NCI-H1436 treated with DMSO at 0.1 percent for 48 hours (cell line): ENCODE measurements around the gene USP36.

Experiments used
- DNase-seq: peaks from one replicate; lab custom pipeline; 2025; lab: John Stamatoyannopoulos, UW

The USP36 gene

DNA sequence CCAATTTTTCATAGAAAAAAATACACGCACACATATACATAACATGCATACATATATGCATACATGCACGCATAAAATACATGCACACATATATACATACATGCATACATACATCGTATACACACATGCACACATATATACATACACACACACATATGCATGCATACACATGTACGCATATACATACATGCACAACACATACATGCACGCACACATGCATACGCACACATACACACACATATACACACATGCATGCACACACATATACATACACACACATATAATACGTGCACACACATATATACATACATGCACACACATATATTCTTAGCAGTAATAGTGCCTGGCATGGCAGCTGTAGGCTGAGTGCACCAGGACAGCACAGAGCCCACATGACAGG is 24.9 kb downstream of the USP36 start:
- DNase-seq = no peak

DNA sequence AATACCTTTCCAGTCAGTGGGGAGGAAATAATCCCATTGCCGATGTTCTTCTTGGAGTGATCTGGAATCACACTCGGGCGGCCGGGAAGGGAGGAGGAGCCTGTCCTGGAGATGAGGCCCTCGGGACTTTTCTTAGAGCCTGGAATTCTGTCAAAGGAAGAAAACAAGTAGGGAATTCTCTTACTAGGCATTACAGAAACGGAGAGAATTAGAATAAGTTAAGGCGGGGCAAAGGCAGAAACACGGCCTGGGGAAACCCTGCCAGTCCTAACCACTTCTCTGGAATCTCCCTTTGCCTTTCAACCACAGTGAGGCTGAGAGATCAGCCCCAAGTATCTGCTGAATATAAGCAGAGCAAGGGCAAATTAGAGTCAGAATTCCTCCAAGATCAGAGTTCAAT is 27.8 kb downstream of the USP36 start:
- no peak for DNase-seq

DNA sequence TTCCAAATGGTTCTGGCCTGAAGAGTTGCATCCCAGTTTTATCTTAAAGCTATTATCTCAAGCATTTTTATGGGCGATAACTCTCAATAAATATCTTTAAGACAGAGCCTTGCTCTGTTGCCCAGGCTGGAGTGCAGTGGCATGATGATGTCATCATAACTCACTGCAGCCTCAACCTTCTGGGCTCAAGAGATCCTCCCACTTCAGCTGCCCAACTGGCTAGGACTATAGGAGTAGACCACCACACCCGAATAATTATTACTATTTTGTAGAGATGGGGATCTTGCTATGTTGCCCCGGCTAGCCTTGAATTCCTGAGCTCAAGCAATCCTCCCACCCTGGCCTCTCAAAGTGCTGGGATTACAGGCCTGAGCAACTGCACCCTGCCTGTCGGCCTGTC is 32.5 kb downstream of the USP36 start:
- no peak for DNase-seq

DNA sequence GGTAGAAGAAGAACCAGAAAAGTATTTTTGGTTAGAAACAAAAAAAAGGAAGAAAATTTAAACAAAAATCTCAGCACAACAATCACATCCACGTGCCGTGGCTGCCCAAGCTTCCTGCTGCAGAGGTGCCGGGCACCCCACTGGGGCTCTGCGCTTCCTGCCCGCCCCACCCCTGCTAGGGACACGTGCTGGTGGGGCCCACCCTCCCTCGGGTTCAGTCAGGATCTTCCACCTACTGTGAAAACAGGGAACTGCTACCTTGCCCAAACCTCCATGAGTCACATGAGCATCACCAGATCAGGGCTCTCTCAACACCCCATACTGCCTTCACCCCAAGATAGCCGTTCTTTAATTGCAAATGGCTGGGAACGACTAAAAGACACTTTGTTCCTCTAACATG is 34.2 kb downstream of the USP36 start:
- DNase-seq = no peak

DNA sequence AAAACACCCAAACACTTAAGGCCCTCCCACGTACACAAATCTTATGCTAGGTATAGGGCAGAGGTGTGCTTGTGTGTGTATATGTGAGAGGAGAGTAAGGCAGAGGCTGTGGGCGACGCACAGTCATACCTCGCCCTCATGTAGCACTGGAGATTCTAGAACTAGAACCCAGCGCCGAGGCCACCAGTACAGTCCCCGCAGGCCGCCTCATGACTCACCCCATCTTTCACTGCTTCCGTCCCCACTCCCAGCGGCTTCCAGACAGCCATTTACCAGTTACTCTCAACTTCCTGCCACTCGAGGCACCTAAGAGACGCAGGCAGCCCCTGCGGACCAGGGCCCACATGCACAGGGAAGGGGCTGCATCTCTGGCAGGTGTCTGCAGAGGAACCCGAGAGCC is 35.3 kb downstream of the USP36 start:
- no peak for DNase-seq

DNA sequence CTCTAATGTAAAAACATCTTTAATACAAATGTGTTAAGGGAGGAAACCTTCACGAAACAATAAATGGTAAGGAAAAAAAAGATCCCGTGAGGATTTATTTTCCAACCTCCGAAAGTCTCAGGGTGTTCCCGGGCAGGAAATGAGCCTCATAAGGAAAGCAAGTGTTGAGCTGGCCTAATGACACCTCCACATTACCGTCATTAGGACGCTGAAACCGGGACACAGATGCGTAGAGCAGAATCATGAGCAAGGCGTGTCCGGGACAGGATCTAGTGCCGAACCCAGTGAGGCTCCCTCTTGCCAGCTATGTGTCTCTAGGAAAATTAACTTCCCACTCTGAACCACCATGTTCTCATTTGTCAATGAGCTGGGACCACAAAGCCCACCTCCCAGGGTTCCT is 35.8 kb downstream of the USP36 start:
- no peak for DNase-seq

DNA sequence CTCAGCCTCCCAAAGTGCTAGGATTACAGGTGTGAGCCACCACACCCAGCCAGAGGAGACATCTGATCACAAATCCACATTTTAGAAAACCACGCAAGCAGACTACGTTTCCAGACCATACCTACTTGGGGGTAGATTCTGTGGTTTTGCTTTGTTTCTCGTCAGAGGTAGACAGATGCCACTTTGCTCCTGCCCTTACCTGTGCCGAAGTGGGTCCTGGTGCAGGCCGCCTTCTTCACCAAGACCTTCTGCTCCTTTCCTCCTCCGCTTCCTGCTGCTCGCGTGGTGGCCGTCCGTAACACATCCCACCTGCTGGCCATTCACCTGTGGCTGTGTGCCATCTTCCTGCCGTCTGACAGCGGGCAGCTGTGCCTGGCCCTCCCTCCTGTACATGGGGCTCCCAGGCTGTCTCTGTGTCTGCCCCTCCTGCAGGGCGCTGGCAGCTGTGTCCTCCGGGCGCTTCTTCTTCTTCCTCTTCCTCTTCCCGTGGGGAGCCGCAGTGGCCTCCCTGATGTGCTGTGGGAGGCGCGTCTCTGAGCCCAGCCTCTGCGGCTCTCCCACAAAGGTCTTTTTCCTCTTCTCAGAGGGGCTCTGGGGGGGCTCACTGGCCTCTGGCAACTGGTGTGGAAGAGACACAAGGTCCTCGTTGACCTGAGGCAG is 37.3 kb downstream of the USP36 start:
- no peak for DNase-seq

DNA sequence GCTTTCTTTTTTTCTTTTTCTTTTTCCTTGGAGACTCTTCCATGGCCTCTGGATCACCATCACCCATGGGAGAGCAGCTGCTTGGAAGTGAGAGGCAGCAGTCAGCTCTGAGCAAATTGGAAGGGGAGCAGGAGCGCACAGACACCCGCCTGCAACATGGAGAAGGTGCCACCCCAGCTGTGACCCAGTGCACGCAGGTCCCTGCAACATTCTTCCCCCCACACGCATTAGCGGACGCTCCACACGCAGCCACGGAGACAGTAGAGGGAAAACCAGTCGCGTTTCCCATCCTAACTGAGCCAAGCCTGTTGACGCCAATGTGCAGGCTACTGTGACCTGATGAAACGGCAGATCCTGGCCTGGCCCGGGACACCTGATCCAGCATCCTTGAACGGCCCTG is 38.2 kb downstream of the USP36 start:
- no peak for DNase-seq

DNA sequence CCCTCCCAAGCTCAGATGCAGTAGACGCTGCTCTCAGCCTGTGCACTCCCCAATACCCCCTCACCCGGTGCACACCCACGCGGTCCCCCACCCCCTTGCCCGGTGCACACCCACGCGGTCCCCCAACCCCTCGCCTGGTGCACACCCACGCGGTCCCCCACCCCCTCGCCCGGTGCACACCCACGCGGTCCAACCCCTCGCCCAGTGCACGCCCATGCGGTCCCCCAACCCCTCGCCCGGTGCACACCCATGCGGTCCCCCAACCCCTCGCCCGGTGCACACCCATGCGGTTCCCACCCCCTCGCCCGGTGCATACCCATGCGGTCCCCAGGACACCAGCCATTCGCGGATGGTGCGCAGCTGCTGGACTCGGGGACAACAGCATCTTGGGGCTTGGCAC is 38.6 kb downstream of the USP36 start:
- no peak for DNase-seq

DNA sequence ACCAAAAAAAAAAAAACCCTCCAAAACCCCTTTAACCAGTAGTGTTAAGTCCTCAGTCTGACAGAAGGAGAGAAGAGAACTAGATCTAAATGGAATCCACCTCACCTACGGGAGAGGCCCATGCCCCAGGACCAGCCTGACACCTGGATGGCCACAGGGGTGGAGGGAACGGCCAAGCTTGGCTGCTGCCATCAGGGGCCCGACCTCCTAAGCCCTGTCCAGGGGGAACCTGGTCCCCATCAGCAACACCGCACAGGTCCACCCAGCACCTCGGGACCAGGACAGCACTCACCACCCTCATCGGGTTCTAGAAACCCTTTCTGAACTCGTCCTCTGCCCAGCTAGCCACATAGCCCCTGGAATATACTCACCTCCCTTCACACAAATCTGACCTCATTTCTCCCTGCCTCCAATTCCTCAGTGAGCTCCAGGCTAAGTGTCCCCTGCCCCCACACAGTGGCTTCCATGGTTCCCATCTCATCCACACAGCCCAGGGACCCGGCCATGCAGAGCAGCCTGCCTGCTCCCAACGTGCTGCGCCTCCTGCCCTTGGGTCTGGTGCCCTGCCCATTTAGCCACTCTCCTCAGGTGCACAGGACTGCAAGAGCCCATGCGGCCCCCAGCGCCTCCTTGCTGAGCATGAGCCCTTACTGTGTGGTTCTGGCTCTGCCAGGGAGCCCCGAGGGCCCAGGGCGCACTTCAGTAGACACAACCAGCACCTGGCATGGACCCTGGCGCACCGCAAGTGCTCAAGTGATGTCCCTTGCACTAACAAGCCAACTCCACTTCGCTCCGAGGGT is 40.3 kb downstream of the USP36 start:
- no peak for DNase-seq

DNA sequence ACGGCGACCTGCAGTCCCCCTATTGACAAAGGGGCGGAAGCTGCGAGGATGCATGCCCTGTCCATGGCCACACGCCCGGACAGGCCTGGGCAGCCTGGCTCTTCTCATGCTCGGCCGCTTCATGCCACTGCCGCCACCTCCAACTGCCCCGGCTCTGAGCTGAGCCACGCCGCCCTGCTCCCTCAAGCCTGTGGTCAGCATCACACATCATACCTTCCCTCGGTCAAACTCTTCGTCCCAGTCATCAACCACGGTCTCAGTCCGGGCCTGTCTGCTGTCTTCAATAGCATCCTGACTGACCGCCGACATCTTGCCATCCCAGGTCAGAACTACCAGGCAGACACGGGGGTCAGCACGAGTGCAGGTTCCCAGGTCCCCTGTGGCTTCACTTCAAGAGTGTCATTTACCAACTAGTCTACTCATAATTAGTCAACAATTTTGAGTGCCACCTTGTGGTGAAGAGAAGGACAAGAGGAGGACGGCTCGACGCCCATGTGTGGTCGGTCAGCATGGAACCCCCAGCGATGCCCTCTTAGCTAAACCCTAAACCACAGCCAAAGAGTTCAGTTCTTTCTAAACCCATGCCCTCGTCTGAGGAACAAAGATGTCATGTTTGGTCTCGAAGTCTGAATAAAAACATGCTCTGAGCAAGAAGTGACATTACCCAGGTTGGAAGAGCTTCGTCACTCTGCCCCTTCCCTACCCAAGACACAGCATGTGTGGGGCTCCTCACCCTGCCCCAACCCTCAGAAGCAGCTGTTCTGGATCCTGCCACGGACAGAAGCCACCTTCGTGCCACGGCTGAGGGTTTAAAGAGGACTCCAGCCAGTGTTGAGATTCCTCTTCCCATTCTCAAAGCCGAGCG is 41.7 kb downstream of the USP36 start:
- DNase-seq = no peak

DNA sequence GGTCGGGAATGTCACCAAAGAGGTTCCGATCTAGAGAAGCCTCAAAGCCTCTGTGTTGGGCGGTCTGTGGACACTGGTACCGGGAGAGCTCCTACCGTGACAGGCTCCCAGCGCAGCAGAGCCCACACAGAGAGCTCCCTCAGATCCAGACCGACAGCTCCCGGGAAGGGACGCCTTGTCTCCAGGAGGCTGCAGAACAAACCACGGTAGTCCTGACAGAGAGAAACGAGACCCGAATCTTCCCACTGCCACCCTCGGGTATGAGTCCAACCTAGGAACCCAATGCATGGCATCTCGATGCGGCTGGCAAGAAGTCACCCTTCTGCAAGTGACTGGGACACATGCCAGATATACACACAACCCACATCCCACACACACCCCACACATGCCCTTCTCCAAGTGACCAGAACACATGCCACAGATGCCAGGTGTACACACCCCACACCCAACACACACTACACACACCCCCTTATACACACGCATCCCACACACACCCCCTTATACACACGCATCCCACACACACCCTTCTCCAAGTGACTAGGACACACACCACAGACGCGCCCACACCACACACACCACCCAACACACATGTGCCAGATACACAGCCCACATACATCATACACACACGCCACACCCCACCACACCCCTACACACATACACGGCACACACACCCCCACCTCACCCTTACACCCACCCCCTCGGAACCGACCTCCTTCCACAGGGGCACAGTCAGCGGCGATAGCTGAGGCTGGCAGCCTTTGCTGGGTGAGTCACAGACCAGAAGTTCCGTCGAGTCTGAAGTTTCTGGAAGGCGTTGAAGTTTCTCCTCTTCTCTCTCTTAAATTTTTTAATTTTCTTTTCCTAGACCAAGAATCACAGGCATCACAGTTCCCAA is 42.7 kb downstream of the USP36 start:
- no peak for DNase-seq

DNA sequence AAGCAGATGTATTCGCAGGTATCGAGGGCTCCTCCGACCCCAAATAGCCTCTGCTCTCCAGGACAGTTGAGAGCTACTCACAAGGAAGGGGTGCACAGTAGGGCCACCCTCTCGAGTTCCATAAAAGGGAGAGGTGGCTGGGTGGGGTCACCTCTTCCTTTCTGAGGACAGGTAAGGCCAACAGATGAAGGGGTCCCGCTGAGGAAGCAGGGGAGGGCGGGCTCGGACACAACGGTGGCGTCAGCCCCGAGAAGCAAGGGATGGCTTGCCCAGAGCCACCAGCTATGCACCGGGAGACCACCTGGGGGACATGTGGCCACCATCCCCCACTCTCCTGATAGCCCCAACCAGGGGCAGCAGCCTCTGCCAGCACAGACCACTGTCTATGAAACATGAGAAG is 43.4 kb downstream of the USP36 start:
- no peak for DNase-seq

DNA sequence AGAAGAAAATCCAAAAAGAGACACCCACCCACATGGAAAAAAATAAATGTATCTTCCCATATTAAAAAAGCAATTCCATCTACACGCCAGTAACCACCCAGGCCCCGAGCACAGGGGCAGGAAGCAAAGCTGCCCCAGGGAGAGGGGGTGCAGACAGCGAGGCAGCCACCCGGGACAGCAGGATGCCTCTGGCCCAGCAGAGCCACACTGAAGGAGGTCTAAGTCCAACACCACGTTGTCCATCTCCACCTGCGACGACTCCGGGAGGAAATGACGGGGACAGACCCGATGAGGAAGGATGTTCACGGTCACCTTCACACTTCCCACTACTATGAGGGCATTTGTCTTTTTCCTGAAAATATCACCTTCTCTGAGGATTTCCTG is 44.1 kb downstream of the USP36 start:
- no peak for DNase-seq

DNA sequence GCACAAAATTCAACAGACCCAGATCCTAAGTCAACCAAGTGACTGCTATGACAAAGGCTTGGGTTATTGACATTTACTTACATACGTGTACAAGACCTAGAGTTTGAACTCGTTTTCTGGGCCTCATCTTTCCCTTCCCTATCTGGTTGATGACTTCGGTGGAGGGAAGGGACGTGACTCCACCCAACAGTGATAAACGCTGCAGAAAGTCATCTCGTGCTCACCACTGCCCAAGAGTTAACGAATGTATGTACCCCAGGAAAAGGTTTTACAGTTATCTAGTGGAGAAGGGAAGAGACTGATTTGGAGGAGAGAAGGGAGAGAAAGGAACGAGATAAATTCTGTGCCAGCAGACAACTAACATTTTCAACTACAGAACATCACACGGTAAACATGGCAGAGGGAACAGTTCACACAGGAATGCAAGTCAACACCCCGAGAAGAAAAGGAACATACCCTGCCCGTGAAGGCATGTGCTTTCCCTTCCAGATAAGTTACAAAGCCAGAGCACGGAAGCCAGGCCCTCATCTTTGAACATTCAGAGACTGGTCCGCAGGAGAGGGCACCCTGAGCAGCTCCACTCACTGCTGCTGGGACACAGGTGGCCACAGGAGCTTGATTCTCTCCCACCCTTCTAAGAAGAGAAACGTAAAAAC is 44.6 kb downstream of the USP36 start:
- DNase-seq = no peak

DNA sequence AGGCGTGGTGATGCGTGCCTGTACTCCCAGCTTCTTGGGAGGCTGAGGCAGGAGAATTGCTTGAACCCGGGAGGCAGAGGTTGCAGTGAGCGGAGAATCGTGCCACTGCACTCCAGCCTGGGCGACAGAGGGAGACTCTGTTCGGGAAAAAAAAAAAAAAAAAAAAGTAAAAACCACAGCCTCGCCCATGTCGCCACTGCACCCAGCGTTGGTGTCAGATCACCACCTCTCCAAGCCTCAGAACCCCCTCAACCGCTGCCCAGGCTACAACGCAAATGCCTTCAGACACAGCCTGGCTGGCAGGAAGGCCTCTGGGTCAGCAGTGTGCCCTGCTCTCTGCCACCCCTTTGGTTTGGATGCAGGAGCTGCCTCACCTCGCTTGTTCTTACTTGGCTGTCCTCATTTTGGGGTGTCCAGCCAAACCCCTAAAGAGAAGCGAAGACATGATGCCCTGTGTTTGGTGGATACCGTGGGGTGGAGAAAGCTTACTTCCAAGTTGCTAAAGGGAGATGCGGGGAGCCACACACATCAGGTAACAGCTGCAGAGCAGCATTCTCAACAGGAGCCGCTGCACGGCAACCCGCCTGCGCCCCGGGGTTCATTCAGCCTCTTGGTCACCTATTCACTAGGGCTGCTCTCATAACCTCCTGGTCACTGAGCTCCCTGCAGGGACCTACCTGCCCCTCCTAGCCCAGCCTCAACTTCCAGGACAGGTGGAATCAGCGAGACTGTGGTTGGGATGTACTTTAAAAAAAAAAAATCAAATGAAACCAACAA is 45.6 kb downstream of the USP36 start:
- DNase-seq = no peak

DNA sequence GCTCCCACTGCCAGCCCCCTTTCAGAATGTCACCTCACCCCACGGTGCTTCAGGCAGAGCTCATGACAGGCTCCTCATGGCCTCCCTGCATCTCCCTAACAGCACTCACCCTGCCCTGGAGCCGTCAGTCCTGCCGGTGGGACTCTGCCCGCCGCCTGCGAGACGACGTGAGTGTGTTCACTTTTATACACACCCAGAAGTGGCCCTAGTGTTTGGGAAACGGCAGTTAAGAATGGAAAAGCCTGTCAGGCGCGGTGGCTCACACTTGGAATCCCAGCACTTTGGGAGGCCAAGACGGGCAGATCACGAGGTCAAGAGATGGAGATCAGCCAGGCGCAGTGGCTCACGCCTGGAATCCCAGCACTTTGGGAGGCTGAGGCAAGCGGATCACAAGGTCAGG is 46.2 kb downstream of the USP36 start:
- no peak for DNase-seq

DNA sequence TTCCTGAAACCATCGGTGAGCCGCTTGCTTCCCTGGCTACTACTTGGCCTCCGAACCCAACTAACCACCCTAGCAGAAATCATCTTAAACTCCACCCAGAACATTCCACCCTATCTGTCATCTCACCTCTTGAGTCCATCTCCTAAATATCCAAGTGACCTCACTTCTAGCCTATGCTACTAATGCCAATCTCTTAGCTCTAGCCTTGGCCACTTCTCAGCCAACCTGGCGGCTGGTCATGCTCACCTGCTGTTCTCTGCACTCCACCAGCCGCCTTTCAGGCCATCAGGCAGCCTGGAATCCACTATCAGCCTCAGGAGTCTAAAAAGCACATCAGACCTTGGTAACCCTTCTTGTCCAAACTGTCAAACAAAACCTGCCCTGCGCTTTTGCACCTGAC is 46.6 kb downstream of the USP36 start:
- no peak for DNase-seq

DNA sequence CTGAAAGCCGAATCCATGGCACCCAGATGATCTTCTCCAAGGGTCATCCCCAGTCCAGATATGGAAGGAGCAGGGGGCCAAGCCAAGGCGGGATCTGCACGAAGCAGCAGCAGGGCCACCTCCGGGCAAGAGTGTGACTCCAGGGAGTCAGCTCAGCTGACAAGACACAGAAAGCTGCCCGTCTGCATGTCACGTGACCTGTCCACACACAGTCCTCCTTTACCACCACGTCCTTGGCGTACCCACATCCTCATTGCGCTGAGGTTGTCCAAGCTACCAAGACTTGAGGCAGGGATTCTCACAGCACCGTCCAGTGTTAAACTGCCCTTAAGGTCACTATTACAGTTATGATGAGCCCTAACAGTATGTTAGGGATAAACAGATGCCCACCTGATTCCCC is 47.2 kb downstream of the USP36 start:
- DNase-seq = no peak

DNA sequence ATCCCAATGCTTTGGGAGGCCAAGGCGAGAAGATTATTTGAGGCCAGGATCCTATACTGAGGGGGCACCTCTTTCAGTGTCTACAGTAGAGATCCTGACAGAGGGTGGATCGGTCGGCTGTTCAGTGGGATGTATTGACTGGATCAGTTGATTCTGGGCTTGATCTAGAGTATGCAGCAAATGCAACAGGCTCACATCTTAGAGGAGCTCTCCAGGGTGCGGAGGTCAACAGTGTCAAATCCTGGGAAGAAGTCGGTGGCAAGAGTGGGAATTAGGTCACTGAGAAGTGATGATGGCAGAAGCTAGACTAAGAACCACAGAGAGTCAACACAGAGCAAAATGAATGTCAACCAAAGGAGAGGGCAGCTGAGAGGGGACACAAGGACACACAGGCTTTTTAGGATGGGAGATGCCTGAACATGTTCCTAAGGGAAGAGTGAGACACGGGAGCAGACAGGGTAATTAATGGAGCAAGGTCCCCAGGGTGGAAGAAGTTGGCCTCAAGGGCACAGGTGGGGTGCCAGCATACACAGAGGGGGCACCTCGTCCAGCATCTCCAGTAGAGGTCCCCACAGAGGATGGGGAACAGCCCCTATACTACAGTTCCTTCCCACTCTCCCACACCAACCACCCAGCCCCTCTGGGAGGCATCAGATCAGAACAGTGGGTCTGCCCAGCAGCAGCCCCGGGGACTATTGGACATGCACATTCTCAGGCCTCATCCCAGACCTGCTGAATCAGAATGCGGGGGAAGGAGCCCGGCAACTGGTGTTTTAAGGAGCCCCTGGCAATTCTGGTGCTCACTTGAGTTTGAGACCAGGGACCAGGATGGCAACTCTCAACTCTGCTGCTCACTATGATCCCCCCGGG is 48.5 kb downstream of the USP36 start:
- no peak for DNase-seq
